DOHH2 (cell line): ENCODE data around the gene GPD1L.

Experiments used
- H3F3A ChIP-seq: fragments of 200-600 bp; sonication (generic), shearing (Covaris generic); 2 replicates; pipeline ENCODE4 v1.6.0; 2016; ENCODE audit warnings: antibody characterized with exemption, mild to moderate bottlenecking; ENCODE audit not compliant: control insufficient read depth, insufficient read depth
- H3K27ac ChIP-seq: fragments of 200-600 bp; sonication (generic); 2 replicates; pipeline ENCODE4 v1.5.1; 2014; ENCODE audit warnings: low read depth, mild to moderate bottlenecking, low read length, moderate library complexity
- H3K27me3 ChIP-seq: fragments of 200-600 bp; sonication (generic); 2 replicates; pipeline ENCODE4 v1.6.1; 2014; ENCODE audit warnings: mild to moderate bottlenecking, low read length, mixed read lengths; ENCODE audit not compliant: control insufficient read depth
- H3K36me3 ChIP-seq: fragments of 200-600 bp; sonication (generic); 2 replicates; pipeline ENCODE4 v1.6.1; 2014; ENCODE audit warnings: mild to moderate bottlenecking, low read length, moderate library complexity, mixed read lengths; ENCODE audit not compliant: control insufficient read depth
- H3K4me1 ChIP-seq: fragments of 200-600 bp; sonication (generic); 2 replicates; pipeline ENCODE4 v1.6.1; 2014; ENCODE audit warnings: mild to moderate bottlenecking, low read length, mixed read lengths; ENCODE audit not compliant: control insufficient read depth
- H3K4me2 ChIP-seq: fragments of 200-600 bp; sonication (generic); 2 replicates; pipeline ENCODE4 v1.6.0; 2014; ENCODE audit warnings: mild to moderate bottlenecking, low read length, moderate library complexity
- H3K4me3 ChIP-seq: fragments of 200-600 bp; sonication (generic); 2 replicates; pipeline ENCODE4 v1.5.1; 2014; ENCODE audit warnings: mild to moderate bottlenecking, low read length, mixed read lengths
- H3K79me2 ChIP-seq: fragments of 200-600 bp; sonication (generic); 2 replicates; pipeline ENCODE4 v1.6.1; 2014; ENCODE audit warnings: mild to moderate bottlenecking, low read length, mixed read lengths; ENCODE audit not compliant: control insufficient read depth
- H3K9me2 ChIP-seq: fragments of 200-600 bp; sonication (generic); replicated peaks from 2 replicates; pipeline ENCODE4 v1.6.1; 2014; ENCODE audit warnings: mild to moderate bottlenecking, low read length, mixed read lengths; ENCODE audit not compliant: control insufficient read depth
- H3K9me3 ChIP-seq: fragments of 200-600 bp; sonication (generic); 2 replicates; pipeline ENCODE4 v1.6.1; 2014; ENCODE audit warnings: antibody characterized with exemption, low read length, mixed read lengths; ENCODE audit not compliant: control insufficient read depth, insufficient read depth
- H4K20me1 ChIP-seq: fragments of 200-600 bp; sonication (generic); 2 replicates; pipeline ENCODE4 v1.6.0; 2014; ENCODE audit warnings: low read depth, mild to moderate bottlenecking, antibody characterized with exemption, low read length, moderate library complexity; ENCODE audit not compliant: control insufficient read depth, insufficient read depth
- EZH2phosphoT487 ChIP-seq: fragments of 200-600 bp; sonication (generic); IDR thresholded peaks from 2 replicates; pipeline ENCODE4 v1.6.1; 2017; ENCODE audit warnings: borderline replicate concordance, mild to moderate bottlenecking, antibody characterized with exemption, low read length, moderate library complexity, mixed read lengths
- TF ChIP-seq, protein P1 (sequence below): fragments of 200-600 bp; sonication (generic); IDR thresholded peaks from one replicate; pipeline ENCODE4 v1.5.1; 2014; ENCODE audit warnings: antibody characterized with exemption, mild to moderate bottlenecking, low read depth, low read length; ENCODE audit not compliant: poor library complexity, severe bottlenecking

GPD1L gene

DNA sequence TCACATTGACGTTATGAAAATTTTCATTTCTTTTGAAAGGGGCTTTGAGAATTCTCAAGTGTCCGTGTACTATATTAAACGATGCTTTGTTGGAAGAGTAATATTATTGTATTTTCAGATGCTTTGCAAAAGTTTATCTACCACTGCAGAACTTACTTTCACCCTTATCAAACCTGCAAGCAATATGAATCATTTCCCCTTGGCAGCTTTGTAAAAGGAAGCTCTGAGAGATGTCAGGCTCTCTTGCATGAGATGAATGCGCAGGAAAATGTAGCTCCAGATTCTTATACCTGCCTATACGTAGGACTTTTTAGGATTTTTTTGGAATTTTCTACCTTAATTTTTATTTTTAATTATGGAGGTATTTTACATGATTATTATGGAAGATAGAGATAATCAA is 34.5 kb downstream of the GPD1L start:
- Histone ChIP-seq H3K9me2 (no peaks in the 10 kb centered on the region), H3K27ac (no peak overlapping the region), H3K79me2 (no peaks in the 10 kb centered on the region), H4K20me1 (no peaks in the 10 kb centered on the region), H3K36me3 (0 out of 2 replicates have a peak, but pooled peaks cover 3% of the 10 kb centered on the region), H3K4me1 (peaks cover 14% of the 10 kb centered on the region), H3F3A (no peaks in the 10 kb centered on the region; the same call in 1 of the 2 replicates), H3K4me2 (no peak overlapping the region), H3K4me3 (no peak overlapping the region), H3K9me3 (no peaks in the 10 kb centered on the region), H3K27me3 (no peaks in the 10 kb centered on the region)
- no peak for TF ChIP-seq EZH2phosphoT487
- TF ChIP-seq, protein P1, sequence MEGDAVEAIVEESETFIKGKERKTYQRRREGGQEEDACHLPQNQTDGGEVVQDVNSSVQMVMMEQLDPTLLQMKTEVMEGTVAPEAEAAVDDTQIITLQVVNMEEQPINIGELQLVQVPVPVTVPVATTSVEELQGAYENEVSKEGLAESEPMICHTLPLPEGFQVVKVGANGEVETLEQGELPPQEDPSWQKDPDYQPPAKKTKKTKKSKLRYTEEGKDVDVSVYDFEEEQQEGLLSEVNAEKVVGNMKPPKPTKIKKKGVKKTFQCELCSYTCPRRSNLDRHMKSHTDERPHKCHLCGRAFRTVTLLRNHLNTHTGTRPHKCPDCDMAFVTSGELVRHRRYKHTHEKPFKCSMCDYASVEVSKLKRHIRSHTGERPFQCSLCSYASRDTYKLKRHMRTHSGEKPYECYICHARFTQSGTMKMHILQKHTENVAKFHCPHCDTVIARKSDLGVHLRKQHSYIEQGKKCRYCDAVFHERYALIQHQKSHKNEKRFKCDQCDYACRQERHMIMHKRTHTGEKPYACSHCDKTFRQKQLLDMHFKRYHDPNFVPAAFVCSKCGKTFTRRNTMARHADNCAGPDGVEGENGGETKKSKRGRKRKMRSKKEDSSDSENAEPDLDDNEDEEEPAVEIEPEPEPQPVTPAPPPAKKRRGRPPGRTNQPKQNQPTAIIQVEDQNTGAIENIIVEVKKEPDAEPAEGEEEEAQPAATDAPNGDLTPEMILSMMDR = no peak

DNA sequence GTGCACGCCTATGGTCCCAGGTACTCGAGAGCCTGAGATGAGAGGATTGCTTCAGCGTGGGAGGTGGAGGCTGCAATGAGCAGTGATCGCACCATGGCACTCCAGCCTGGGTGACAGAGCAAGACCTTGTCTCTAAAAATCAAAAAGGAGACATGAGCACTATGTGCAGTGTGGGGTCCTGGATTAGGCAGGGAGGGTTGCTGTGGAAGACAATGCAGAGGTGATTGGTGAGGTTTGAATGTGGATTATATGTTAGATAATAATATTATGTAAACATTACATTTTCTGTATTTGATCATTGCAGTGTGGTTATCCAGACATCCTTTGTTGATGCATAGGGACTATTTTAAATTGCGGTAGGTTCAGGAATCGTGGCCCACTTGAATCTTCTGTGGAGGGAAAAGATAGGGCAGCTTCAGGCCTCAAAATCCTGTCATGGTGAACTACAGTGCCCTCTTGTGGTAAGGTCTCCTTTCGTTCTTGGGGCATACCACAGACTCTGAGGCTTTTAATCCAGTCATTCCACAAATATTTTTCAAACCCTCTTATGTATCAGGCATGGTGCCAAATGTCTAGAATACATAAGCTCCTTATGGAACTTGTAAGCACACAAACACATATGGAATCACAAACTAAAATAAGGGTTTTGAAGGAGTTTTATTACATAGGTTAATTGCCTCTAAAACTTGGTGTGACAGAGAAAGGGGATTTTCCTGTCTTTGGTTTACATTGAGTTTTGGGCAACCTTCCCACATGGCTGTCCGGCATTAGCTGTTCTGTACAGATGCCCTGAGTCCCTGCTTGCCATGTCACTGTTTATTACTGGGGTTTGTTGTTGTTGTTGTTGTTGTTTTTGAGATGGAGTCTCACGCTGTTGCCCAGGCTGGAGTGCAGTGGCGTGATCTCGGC is 37.7 kb downstream of the GPD1L start:
- Histone ChIP-seq H3K79me2 (no peaks in the 10 kb centered on the region), H3K9me2 (no peaks in the 10 kb centered on the region)

DNA sequence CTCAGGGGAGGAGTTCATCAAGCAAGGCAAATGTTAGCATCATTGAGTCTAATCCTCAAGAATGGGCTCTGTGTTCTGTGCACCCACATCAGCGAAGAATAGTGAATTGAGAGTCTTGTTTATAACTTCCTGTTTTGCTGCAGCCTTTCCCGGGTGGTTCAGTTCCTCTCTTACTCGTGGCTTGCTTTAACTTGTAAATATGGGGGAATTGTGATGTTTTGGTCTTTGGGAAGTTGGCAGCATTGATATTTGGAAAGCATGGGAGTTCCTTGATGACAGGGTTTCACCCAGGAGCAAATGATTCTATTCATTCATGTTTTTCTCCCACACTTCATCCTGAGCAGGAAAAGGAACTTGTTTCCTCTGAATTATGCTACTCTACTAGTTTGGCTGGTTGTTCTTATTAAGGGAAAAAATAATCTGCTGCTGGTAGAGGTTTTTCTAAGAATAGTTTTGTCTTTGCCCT is 40.4 kb downstream of the GPD1L start:
- TF ChIP-seq, protein P1 = no peak
- no peak for TF ChIP-seq EZH2phosphoT487
- Histone ChIP-seq H3K9me3 (no peaks in the 10 kb centered on the region), H3K27me3 (no peaks in the 10 kb centered on the region), H3K4me1 (peaks cover 20% of the 10 kb centered on the region), H3F3A (no peaks in the 10 kb centered on the region), H3K4me3 (peak overlapping the region; percentile 19; the same call in 1 of the 2 replicates), H3K79me2 (no peaks in the 10 kb centered on the region), H4K20me1 (no peaks in the 10 kb centered on the region), H3K9me2 (no peaks in the 10 kb centered on the region), H3K27ac (0 out of 2 replicates have a peak overlapping the region, but pooled peaks have one; percentile 7), H3K36me3 (peaks cover 14% of the 10 kb centered on the region), H3K4me2 (peak overlapping the region; percentile 45)

More for the DNA sequence above, 37.7 kb downstream of the GPD1L start:
- TF ChIP-seq, protein P1 = peak; percentile 75
- no peak for TF ChIP-seq EZH2phosphoT487
- Histone ChIP-seq H3F3A (no peaks in the 10 kb centered on the region; the same call in 1 of the 2 replicates), H3K27me3 (no peaks in the 10 kb centered on the region), H3K4me3 (no peak overlapping the region), H3K36me3 (peaks cover 14% of the 10 kb centered on the region), H3K27ac (no peak overlapping the region), H3K9me3 (no peaks in the 10 kb centered on the region), H4K20me1 (no peaks in the 10 kb centered on the region), H3K4me2 (no peak overlapping the region), H3K4me1 (peaks cover 20% of the 10 kb centered on the region)
